GM19025 (cell line): ENCODE results near the gene AAR2.

ENCODE experiments used
- ATAC-seq: cut with Tn5 transposase; IDR thresholded peaks from one replicate; pipeline ENCODE4 v1.9.1; 2021; ENCODE audit warnings: mild to moderate bottlenecking, low read depth, moderate library complexity; ENCODE audit not compliant: unreplicated experiment

Gene AAR2

DNA sequence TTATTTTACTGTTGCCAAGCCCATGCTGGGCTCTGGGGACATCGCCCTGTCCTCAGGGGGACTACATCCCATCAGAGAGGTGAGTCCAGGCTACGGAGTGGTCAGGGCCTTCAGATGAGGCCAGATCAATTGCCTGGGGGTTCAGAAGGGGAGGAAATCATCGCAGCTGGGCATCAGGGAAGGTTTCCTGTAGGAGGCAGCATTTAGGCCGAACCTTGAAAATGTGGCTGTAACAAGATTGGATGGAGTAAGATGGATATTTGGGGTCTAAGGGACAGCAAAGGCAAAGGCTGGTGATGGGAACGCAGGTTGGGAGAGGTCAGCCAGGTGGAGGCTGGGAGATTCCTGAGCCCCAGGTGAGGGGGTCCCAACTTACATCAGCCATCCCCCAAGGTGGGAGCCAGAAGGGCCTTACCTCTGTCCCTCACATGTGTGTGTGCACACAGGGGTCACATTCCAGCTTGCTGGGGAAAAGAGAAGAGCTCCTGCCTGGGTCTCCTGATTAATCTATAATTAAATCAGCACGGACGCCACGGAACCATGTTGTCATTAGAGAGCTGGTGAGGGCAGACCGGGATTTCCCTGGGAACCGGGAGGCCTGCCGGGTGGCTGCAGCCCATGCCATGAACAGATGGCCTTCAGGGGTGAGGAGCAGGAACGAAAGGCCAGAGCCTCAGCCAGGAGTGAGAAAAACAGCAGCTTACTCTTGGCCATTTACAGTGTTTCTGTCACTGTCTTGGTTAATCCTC, 39.3 kb downstream of the AAR2 start:
- ATAC-seq, result no peak

DNA sequence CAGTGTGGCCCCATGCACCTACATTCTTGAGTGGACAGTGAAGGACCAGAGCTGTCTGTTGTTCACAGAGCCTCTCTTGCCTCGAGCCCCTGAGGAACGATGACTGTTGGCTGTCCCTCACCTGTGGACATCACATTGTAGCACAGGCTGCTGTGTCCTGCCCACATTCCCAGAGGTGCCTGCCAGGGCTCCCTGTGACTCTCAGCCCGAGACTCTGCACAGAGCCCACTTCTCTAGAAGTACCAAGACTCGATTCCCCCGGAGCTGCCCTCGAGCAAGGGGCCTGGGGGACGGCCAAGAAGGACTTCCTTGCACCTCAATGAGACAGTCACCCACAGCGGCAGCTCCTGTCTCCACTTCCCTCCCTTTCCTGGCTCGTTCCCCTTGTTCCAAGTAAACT, 41.3 kb downstream of the AAR2 start:
- no peak for ATAC-seq

DNA sequence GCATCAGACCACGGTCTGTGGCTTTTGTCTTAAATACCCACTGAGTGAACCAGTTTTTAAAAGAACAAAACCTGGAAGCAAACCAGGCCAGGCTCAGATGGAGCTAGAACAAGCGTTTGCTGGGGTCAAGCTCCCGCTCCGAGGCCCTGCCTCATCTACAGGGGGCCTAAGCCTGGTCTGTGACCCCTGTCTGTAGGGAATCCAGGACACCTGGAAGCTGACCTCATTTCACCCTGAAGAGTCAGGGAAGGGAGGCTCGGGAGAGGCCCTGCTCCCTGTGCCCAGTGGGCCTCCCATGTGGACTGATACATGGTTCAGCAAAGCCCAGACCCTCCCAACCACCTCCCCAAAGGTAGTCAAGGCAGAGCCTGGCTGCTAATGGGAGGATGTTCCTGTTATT, 43.1 kb downstream of the AAR2 start:
- no peak for ATAC-seq

DNA sequence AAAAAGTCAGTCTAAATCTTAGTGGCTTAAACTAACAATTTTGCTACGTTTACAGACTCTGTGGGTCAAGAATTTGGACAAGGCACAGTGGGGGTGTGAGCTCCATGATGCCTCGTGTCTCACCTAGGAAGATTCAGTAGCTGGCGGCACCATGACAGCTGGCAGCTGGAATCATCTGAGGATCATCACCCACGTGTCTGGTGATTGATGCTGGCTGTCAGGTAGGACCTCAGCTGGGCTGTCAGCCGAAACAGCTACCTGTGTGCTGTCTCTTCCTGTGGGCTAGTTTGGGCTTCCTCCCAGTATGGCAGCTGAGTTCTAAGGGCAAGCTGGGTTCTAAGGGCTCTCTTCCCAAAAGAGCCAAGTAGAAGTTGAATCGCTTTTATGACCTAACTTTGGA, 43.5 kb downstream of the AAR2 start:
- no peak for ATAC-seq

DNA sequence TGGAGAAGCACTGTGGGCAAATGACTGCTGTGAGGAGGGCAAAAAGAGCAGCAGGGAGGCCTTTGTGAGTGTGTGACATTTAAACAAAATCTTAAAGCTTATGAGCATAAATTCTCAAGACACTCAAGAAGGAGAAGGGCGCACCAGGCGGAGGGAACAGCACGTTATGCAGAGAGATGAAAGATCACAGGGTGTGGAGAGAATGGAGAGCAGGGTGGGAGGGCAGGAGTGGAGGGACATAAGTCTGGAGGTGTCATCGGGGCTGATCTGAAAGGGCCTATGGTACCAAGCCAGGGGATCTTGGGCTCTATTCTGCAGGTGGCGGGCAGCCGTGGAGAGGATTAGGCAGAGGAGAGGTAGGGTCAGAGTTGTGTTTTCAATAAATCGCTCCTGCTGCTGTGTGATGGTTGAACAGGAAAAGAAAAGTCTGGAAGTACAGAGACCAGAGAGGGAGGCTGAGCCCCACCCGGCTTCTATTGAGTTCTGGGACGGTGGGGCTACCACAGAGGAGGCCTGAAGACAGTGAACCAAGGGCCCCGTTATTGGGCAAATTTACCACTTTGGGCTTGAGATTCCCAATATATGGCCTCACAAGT, 45.6 kb downstream of the AAR2 start:
- no peak for ATAC-seq

DNA sequence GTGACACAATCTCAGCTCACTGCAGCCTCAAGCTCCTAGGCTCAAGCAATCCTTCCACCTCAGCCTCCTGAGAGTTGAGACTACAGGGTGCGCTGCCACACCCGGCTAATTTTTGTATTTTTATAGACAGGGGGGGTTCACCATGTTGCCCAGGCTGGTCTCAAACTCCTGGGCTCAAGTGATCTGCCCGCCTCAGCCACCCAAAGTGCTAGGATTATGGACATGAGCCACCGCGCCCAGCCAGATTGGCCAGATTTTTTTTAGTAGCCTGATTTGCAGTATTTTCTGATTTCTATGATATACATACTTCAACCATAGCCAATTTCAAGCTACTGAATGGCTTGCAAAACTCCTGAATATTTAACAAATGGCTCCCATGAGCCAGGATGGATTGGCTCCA, 48.5 kb downstream of the AAR2 start:
- ATAC-seq, result no peak

DNA sequence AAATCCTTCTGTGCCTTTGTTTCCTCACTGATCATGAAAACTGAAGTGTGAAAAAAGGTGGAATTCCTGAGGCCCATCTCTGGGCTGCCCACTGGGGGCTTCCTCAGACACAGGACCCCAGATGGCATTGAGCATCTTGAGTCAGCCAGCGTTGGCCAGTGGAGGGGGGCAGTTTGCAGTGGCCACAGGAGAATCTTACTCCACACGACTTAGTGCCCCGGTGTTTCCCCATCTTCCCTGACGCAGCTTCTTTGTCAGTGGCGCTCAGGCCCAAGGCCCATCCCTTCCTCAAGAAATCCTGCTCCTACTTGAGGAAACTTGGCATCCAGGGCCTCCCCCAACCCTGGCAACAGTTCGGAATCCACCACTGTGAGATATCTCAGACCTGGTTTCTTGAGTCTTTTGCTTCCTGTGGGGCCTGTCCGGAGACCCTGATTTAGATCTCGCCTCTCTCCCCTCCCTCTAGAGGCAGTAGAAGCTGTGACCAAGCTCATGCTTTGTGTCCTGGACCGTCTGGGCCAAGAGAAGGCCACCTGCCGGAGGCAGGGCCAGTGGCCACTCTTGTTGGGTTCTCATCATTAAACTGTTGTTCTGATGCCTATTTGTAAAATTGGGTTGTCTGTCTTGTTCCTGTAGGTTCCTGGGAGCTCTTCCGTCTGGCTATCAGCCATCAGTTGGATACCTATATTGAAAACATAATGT, 49.6 kb downstream of the AAR2 start:
- ATAC-seq, result no peak

DNA sequence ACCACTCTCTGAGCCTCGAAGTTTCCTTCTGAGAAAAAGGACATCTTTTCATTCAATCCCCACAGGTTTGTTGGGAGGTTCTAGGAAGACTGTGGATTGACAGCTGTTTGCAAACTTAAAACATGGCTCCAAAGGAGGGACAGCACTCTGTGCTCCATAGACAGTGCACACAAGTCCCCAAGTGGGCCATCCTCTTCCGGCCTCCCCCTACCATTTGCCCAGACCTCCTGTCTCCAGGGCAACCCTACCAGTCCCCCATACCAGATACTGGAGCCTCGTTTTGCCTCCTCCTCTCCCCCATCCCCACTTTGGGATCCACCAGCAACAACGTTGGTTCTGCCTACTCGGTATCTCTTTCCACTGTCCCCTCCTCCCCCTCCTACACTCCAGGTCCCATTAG, 61.4 kb downstream of the AAR2 start:
- no peak for ATAC-seq

DNA sequence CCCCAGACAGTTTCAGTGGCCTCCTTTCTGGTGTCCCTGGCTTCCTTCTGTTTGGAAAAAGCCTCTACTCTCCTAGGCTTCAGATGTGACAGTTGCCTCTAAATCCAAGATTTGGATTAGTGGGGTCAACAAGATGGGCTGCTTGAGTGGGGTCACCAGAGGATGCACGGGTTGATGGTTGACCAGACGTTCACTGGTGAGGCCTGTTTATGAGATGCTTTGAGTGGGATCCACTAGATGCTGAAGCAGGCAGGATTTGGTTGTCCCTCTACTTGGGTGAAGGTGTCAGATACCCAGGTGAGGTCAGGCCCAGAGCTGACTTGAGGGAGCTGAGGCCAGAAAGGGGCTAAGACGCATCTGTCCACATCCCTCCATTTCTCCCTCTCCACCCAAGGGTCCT, 61.8 kb downstream of the AAR2 start:
- no peak for ATAC-seq

DNA sequence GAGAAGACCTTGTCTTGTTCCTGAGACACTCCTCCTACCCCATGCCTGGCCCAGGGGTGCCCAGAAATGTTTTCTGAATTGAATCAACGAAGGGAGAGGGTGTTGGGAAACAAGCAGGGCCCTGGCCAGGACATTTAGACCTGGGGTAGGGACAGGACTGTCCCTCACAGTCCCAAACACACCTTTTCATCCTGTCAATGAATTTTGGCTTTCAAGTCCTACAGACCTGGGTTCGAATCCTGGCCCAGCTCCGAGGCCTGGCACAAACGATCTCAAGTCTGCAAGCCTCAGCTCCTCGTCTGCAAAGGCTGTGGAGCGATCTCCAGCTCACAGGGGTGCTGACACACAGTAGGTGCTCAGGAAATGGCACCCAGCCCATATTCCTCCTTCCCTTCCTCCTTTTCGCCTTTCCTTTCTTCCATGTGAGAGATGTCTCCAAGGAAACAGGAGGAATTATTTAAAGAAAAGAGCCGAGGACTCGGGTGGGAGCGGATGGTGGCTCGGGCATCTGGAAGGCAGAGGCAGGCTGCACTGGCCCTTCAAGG, 62.6 kb downstream of the AAR2 start:
- no peak for ATAC-seq

DNA sequence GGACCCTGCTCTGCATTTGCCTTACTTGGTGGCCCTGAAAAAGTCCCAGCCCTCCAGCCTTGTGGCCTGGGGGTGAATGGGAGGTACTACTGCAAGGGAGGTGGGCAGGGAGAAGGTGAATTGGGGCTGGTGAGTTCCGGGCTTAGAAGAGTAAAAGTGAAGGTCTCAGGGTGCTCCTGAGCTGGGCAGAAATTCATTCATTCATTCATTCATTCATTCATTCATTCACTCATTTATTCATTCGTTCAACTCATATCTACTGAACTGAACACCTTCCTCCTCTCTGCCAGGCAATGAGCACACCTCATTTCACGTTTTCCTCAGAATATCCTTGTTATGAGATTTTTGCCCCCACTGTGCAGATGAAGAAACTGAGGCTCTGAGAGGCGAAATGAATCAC, 63.2 kb downstream of the AAR2 start:
- ATAC-seq, result no peak

DNA sequence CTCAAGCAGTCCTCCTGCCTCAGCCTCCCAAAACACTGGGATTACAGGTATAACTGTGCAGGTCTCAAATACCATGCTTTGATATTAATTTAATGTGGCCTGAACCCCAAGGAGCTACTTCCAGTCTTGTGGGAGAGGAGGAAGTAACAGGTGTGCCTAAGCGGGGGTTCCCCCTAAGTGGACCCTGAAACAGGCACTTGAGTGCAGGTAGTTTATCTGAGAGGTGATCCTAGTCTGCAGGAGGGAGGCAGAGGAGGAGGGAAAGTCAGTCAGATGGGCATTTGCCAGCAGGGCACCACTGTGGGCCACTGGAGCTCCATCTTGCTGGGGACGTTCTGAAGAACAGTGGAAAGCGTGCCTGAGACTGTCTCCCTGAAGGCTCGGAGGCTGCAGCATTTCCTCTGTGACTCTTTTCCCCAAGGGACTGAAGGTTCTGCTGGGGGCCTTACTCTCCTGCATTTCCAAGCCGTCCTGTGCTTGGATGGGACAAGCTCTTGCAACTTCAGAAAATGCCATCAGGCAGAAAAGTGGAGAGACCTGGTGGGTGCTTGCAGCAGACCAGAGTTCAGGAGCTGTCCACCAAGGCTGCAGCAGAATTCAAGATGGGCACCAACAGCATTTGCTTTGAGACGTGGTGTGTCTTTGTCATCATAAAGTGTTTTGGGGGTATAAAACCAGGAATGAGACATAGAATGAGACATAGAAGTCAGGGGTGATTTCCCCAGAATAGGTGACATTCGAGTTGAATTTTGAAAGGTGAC, 65.3 kb downstream of the AAR2 start:
- no peak for ATAC-seq

DNA sequence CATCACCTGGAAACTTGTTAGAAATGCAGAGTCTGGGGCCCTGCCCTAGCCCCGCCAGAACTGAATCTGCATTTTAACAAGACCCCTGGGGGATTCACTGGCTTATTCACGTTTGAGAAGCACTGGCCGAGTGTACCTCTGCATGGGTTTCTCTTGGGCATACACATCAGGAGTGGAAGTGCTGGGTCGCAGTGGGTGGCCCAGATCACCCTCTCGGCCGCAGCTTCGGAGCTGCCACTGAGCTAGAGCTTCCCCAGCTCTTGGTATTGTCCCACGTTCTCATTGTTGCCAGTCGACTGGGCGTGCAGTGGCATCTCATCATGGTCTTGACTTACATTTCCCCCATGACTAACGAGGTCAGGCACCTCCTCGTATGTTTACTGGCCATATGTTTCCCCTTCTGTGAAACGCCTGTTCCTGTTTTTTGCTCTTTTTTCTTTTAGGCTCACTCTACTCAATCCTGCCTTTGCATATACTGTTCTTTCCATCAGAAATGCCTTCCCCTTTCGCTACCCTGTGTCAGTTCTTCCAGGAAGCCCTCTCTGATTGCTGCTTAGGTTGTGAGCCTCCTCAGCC, 66.8 kb downstream of the AAR2 start:
- ATAC-seq, result no peak

DNA sequence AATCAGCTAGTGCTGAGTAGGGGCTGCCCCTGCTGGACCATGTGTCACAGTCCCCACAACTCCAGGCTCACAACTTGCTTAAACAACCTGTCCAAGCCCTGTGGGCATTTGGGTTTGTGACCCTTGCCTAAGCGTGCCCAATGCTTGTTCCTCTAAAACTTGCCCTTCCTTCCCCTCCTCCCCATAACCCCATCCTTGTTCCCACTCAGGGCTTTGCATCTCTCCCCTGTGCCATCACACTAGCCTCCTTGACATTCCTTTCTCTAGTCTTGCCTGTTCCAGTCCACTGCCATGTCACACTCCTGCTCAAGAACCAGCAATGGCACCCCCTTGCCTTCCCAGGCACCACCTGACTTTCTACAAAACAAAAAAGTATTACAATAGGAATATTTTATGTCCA, 67.6 kb downstream of the AAR2 start:
- ATAC-seq, result no peak

DNA sequence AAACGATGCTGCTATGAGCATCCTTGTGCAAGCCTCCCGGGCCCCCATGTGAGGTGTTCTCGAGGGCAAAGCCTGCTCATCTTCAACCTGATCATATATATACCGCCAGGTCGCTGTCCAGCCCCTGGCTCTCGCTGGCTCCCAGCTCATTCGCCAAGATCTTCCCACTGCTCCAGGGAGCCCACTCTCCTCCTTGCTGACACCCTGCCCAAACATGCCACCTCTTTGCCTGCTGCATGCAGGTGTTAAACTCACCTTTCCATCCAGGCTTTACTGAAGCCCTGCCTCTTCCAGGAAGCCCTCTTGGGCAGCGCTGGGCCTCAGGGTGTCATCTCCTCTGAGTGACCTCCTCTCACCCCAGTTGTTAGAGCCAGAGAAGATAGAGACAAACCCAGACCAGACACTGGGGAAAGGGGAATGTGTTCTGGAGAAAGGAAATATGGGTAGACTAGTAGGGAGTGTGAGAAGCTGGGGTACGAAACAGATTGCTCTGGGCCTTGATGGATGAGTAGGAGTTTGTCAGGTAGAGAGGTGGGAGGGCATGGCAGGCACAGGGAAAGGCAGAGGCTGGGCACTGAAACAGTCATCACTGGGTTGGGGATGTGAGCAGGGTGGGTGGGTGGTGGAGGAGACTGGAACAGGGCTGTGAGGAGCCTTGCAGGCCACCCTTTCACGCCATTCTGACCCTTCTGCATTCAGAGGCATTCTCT, 68.7 kb downstream of the AAR2 start:
- no peak for ATAC-seq

DNA sequence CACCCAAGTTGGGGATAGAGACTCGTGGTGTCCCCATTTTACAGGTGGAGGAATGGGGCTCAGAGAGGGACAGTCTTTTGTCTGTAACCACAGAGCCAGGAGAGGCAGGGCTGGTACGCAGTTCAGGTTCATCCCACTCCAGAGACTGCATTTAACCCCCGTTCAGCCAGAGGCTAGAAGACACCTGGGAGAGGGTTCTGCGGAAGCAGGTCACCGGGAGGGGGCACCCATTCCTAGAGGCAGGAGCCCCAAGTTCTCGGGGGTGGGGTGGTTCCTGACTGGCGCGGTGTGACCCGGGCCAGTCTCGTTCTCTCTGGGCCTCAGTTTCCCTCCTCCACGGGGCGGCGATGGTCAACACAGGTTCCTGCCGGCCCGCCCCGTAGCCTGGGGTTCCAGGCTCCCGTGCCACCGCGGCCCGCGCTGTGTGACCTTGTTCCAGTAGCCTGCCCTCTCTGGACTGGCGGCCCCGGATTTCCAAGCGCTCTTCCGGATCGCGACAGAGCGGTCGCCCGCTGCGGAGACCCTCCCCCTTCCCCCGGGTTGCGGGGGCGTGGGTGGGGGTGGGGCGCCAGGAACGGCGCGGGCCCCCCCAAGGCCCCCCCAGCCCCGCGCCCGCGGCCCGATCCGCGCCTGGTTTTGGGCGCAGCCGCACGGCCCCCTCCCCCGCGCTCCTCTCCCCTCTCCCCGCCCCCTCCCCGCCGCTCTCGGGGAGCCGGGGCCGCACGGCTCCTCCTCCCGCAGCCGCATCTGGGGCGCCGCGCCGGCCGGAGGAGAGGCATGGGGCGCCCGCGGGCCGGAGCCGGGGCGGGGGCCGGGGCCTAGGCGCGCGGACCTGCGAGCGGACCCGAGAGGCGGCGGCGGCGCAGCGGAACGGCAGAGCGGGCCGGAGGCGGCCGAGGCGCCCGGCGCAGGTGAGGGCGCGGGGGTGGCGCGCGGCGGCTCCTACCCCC, 69.6 kb downstream of the AAR2 start, which contains the start of gene DLGAP4:
DLGAP4 (plus strand) TSS at position 738 of the 950 bp plus-strand sequence. CDS start 125,379 bp downstream, outside the sequence.
- ATAC-seq, result no peak
